ENCODE results near the gene CNNM1. TPM values are rescaled to one million over a fixed set of nuclear protein-coding genes. Genes with fewer than 3 reads are reported as not detected.

Gene CNNM1
- total RNA-seq, 1 donor from 2014 or later = not detected

- no peak for DNase-seq
Observed at GRCh38 chr10:99337901-99338300, 8.7 kb downstream of the CNNM1 start.

GRCh38 chr10:99339077-99339476, 9.9 kb downstream of the CNNM1 start:
- DNase-seq = no peak

- no peak for DNase-seq
Observed at GRCh38 chr10:99339563-99340047, 10.4 kb downstream of the CNNM1 start.

- no peak for DNase-seq
Observed at GRCh38 chr10:99340650-99341049, 11.5 kb downstream of the CNNM1 start.

- DNase-seq = no peak
Observed at GRCh38 chr10:99341248-99341647, 12.1 kb downstream of the CNNM1 start.

DNA sequence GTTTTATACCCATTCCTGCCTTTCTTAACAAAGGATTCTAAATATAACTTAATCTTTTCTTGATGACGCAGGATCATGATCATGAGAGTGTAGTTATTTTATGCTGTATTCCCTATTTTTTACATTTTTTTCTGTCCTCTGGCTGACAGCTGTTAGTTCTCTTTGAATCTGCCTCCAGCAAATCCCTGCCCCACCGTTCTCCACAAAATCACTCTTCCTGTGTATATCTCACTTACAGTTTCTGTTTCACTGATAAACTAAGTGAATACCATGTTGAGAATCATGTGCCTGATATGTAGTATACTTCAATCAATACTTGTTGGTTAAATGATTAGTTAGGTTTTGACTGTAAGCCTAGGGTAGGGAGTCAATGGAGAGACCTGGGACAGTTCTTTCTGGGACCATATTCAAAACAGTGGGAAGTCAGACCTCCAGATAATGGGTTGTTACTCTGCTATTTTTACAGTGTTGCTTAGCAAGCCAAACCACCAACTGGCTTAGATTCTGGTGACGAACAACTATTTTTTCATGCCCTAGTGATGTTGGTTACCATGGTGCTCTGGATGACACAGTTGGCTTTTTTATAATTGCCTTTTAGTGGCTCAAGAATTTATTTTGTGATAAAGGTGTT, 12.8 kb downstream of the CNNM1 start:
- DNase-seq = no peak

DNA sequence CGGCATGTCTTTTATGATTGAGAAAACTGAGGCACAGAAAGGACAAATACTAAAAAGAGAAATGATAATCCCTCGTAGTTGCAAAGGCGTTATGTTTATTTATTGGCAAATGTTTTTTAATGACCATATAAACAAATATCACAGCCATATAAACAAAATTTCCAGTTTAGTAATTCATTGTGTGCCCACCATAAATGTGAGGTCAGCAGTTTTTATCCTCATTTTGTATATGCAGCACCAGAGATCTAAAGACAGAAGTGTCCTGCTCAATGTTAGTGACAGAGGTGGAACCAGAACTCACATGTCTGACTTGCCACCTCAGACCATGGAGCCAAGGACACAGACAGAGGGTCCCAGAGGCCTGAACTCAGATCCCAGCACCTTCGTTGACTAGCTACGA, 14.1 kb downstream of the CNNM1 start:
- DNase-seq = no peak

- DNase-seq = no peak
Observed at GRCh38 chr10:99344715-99345114, 15.6 kb downstream of the CNNM1 start.

DNA sequence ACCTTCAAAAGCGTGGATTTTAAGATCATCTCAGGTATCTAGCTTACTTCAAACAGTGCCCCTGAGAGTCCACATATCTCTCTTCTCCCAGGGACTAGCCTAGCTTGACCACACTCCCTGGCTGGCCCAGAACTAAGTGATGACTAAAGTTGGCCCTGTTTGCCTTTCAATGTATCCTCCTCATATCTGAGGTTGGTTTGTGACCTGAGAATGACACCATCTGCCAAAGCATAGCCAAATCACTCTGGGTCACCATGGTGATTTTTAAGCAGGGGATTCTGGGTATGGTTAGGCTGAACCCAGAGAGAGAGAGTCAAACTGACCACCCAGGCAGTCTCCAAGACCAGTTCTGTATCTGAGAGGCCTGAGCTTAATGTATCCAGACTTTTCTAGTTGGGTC, 16.2 kb downstream of the CNNM1 start:
- DNase-seq = no peak

DNA sequence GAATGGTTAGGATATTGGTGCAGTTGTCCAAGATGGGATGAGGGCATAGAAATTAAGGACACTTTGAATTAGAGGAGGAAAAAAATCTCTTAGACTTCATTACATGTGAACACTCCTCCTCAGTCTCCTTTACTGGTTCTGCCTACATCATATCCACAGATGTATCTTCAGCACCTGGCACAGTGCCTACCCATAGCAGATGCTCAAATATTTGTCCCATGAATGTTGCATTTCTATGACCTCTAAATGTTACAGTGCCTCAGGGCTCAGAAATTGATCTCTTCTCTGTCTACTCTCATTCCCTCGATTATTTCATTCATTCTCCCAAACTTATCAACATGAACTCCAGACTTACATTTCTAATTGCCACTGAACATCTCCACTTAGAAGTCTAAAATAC, 17.1 kb downstream of the CNNM1 start:
- no peak for DNase-seq

- DNase-seq = no peak
Observed at GRCh38 chr10:99347672-99348071, 18.5 kb downstream of the CNNM1 start.

DNA sequence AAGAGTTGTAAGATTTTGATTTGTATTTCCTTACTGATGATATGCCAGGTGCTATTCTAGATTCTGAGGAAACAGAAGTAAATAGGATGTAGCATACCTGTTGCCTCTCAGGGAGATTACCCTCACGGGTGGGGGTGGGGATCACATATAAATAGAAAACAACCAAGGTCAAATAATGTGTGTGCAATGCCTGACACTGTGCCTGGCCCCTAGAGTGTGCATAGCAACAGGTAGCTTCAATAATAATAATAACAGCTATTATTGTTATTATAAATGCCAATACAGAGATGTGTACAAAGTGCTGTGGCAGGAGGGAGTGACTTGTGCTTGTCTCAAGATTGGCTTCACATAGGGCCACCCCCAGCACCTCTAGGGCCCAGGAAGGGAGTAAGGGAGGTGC, 24.0 kb downstream of the CNNM1 start:
- no peak for DNase-seq

- no peak for DNase-seq
Observed at GRCh38 chr10:99357691-99358090, 28.5 kb downstream of the CNNM1 start.

DNA sequence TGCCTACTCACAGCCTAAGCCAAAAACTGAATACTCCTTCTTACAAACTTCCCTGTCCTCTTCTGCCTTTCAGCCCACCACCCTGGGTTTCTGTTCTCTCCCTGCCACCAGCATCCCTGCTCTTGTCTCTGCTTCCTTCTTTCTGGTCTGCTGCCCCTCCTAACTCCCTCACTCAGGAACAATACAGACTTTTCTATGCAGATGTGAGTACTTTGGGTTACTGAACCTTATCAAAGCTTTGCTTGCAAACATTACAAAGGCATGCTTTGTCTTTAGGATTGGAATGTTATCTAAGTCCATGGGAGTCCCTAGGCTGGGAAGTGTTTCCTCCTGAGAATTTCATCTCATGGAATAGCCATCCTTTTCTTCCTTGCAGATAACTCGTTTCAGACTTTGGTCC, 28.9 kb downstream of the CNNM1 start:
- DNase-seq = no peak

DNA sequence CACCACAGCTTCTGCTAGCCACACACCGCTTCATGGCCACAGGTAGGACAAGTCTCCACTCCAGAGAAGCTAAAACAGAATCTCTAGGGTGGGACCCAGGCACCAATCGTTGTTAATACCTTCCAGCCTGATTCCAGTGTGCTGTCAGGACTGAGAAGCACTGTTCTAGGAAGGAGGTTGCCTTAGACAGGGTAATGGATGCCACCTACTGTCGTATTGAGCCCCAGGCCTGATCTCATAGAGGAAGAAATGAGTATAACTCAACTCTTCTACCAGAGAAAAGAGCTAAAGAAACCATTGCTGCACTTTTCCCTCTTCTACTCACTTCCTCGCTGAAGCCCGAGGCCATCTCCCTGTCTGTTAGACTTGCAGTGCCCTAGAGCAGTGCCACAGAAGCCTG, 31.8 kb downstream of the CNNM1 start:
- no peak for DNase-seq

DNA sequence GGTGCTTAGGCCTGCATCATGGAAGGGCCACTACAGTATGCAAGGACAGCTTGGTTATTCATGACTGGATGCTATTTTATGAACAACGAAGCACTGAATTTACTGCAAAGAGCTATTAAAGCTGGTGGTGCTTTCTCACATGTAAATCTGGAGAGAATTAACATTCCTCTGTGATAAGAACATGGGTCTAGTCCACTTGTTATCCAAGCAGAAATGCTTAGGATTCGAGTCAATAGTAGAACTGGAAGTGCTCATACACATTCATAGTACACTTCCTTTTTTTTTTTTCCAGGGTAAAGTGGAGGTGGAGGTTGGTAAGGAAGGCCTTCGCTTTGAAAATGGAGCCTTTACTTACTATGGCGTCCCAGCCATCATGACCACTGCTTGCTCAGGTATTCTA, 35.0 kb downstream of the CNNM1 start:
- DNase-seq = no peak

DNA sequence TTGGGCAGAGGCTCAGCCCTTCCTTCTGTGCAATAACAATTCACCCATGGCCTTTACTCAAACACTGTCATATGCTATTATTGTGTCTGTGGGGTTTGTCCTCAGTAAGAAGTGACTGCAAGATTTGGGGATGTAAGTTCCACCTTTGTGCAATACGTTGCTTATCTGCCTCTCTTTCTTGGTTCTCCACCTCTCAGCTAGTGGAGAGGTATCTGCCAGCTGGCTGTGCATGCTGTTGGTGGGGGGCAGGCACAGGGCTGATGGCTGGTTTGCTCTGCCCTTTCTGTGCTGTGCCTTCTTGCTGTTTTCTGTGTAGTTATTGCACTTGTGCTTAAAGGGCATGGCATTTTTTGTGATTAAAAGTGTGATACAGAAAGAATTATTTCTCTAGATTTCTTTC, 36.2 kb downstream of the CNNM1 start:
- no peak for DNase-seq

GRCh38 chr10:99365736-99366135, 36.6 kb downstream of the CNNM1 start:
- peak; percentile 5 for DNase-seq

DNA sequence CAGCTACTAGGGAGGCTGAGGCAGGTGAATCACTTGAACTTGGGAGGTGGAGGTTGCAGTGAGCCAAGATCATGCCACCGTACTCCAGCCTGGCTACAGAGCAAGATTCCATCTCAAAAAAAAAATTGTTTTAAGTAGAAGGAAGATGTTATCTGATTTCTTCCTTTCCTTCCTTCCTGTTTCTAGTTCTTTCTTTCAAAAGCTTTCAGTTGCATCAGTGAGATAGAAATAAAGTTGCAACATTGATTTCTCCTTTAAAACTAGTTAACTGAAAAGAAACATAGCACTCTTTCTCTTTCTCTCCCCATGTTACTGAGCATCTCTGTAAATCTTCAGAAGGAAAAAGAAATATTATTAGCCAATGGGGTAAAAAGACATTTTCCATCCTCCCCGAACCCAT, 37.5 kb downstream of the CNNM1 start:
- no peak for DNase-seq

- no peak for DNase-seq
Observed at GRCh38 chr10:99368646-99369045, 39.5 kb downstream of the CNNM1 start.

- no peak for DNase-seq
Observed at GRCh38 chr10:99369126-99369525, 40.0 kb downstream of the CNNM1 start.

- DNase-seq = no peak
Observed at GRCh38 chr10:99369551-99369950, 40.4 kb downstream of the CNNM1 start.

GRCh38 chr10:99370993-99371392, 41.8 kb downstream of the CNNM1 start:
- peak; percentile 54 for DNase-seq

GRCh38 chr10:99372546-99373271, 43.6 kb downstream of the CNNM1 start:
- DNase-seq = no peak

- DNase-seq = peak; percentile 57
Observed at GRCh38 chr10:99374526-99374925, 45.4 kb downstream of the CNNM1 start.

All from dermis blood vessel endothelial cell (primary cell).